H9 (cell line): ENCODE measurements around the gene HOXB6. TPM values are rescaled to one million over a fixed set of nuclear protein-coding genes. Genes with fewer than 3 reads are reported as not detected.
A peak's percentile ranks its signal among the peaks of the same experiment; 100 is the strongest.

Experiments
- DNase-seq: peaks from one replicate; pipeline ENCODE4 v3.0.0-alpha.2; 2017
- H2AFZ ChIP-seq: one replicate; pipeline ENCODE4 v1.6.1; 2013; ENCODE audit warnings: mild to moderate bottlenecking, low read length, control low read depth, moderate library complexity
- H2AK5ac ChIP-seq: 2 replicates; pipeline ENCODE4 v1.6.1; 2013; ENCODE audit warnings: low read length, control low read depth, mixed read lengths; ENCODE audit not compliant: insufficient read length
- H2BK120ac ChIP-seq: one replicate; pipeline ENCODE4 v1.6.1; 2013; ENCODE audit warnings: low read depth, mild to moderate bottlenecking, low read length, control low read depth, inconsistent platforms; ENCODE audit not compliant: poor library complexity, severe bottlenecking
- H2BK12ac ChIP-seq: 2 replicates; pipeline ENCODE4 v1.6.1; 2013; ENCODE audit warnings: low read length, control low read depth, mixed read lengths, low read depth; ENCODE audit not compliant: insufficient read length
- H2BK15ac ChIP-seq: 2 replicates; pipeline ENCODE4 v1.6.1; 2013; ENCODE audit warnings: low read depth, low read length, control low read depth
- H2BK20ac ChIP-seq: one replicate; pipeline ENCODE4 v1.6.1; 2013; ENCODE audit warnings: low read depth, mild to moderate bottlenecking, low read length, control low read depth, inconsistent platforms; ENCODE audit not compliant: poor library complexity, severe bottlenecking
- H2BK5ac ChIP-seq: 2 replicates; pipeline ENCODE4 v1.6.1; 2013; ENCODE audit warnings: low read length, control low read depth, mixed read lengths; ENCODE audit not compliant: insufficient read length
- H3K14ac ChIP-seq: 2 replicates; pipeline ENCODE4 v1.6.1; 2013; ENCODE audit warnings: low read length, control low read depth; ENCODE audit not compliant: insufficient read depth
- H3K18ac ChIP-seq: 2 replicates; pipeline ENCODE4 v1.6.1; 2013; ENCODE audit warnings: low read depth, mild to moderate bottlenecking, mixed read lengths, low read length, control low read depth; ENCODE audit not compliant: insufficient read length
- H3K23ac ChIP-seq: 2 replicates; pipeline ENCODE4 v1.6.1; 2013; ENCODE audit warnings: low read length, control low read depth, mixed read lengths, low read depth; ENCODE audit not compliant: insufficient read length
- H3K23me2 ChIP-seq: 2 replicates; pipeline ENCODE4 v1.6.1; 2013; ENCODE audit warnings: low read depth, mild to moderate bottlenecking, mixed read lengths, low read length, control low read depth; ENCODE audit not compliant: insufficient read length, poor library complexity, severe bottlenecking
- H3K27ac ChIP-seq: 2 replicates; pipeline ENCODE4 v1.5.1; 2013; ENCODE audit warnings: low read length, control low read depth, mixed read lengths, low read depth; ENCODE audit not compliant: insufficient read length
- H3K27me3 ChIP-seq: 2 replicates; pipeline ENCODE4 v1.6.1; 2013; ENCODE audit warnings: low read length, control low read depth, inconsistent platforms; ENCODE audit not compliant: insufficient read depth
- H3K4ac ChIP-seq: 2 replicates; pipeline ENCODE4 v1.6.1; 2013; ENCODE audit warnings: low read depth, mild to moderate bottlenecking, control low read depth, inconsistent platforms, low read length, moderate library complexity
- H3K4me1 ChIP-seq: 2 replicates; pipeline ENCODE4 v1.6.1; 2013; ENCODE audit warnings: low read length, control low read depth, inconsistent platforms; ENCODE audit not compliant: insufficient read depth
- H3K4me2 ChIP-seq: 2 replicates; pipeline ENCODE4 v1.6.1; 2013; ENCODE audit warnings: low read length, control low read depth, mixed read lengths; ENCODE audit not compliant: insufficient read length, insufficient read depth
- H3K56ac ChIP-seq: 2 replicates; pipeline ENCODE4 v1.6.1; 2013; ENCODE audit warnings: low read depth, mild to moderate bottlenecking, mixed read lengths, low read length, control low read depth; ENCODE audit not compliant: insufficient read length
- H3K79me1 ChIP-seq: 2 replicates; pipeline ENCODE4 v1.6.1; 2013; ENCODE audit warnings: low read depth, mild to moderate bottlenecking, moderate library complexity, low read length, control low read depth, inconsistent platforms; ENCODE audit not compliant: insufficient read depth, poor library complexity, severe bottlenecking
- H3K79me2 ChIP-seq: 2 replicates; pipeline ENCODE4 v1.6.1; 2013; ENCODE audit warnings: low read length, control low read depth, inconsistent platforms; ENCODE audit not compliant: insufficient read depth
- H3K9ac ChIP-seq: 2 replicates; pipeline ENCODE4 v1.6.1; 2013; ENCODE audit warnings: low read length, control low read depth, mixed read lengths; ENCODE audit not compliant: insufficient read length; ENCODE audit errors: extremely low read depth
- H3K9me3 ChIP-seq: one replicate; pipeline ENCODE4 v1.6.1; 2013; ENCODE audit warnings: low read depth, low read length, inconsistent platforms; ENCODE audit not compliant: control insufficient read depth
- H3T11ph ChIP-seq: one replicate; pipeline ENCODE4 v1.6.1; 2013; ENCODE audit warnings: mild to moderate bottlenecking, low read length, control low read depth, inconsistent platforms
- H4K20me1 ChIP-seq: one replicate; pipeline ENCODE4 v1.6.1; 2013; ENCODE audit not compliant: control insufficient read depth, insufficient read length, insufficient read depth
- H4K5ac ChIP-seq: 2 replicates; pipeline ENCODE4 v1.6.1; 2013; ENCODE audit warnings: low read depth, mild to moderate bottlenecking, mixed read lengths, low read length, control low read depth; ENCODE audit not compliant: insufficient read length
- H4K8ac ChIP-seq: replicated peaks from 2 replicates; pipeline ENCODE4 v1.6.1; 2013; ENCODE audit warnings: low read length, control low read depth, mixed read lengths, low read depth; ENCODE audit not compliant: insufficient read length
- H4K91ac ChIP-seq: 2 replicates; pipeline ENCODE4 v1.6.1; 2013; ENCODE audit warnings: low read depth, mild to moderate bottlenecking, moderate library complexity, mixed read lengths, low read length, control low read depth; ENCODE audit not compliant: insufficient read length
- H3K27ac Mint-ChIP-seq, 3 experiments: 2 replicates in 2 of 3; 3 replicates in 1 of 3; pipeline ENCODE4 v1.8.0; 2020 to 2021; ENCODE audit warnings: mixed read lengths in 3 of 3, mild to moderate bottlenecking in 1 of 3, moderate library complexity in 1 of 3
- H3K27me3 Mint-ChIP-seq: 2 replicates; pipeline ENCODE4 v1.8.0; 2021; ENCODE audit warnings: low read depth, mild to moderate bottlenecking, moderate library complexity, mixed read lengths
- H3K36me3 Mint-ChIP-seq, 3 experiments: 2 replicates in 2 of 3; 3 replicates in 1 of 3; pipeline ENCODE4 v1.8.0; 2020 to 2021; ENCODE audit warnings: low read depth in 3 of 3, mixed read lengths in 3 of 3; ENCODE audit not compliant: insufficient read depth in 1 of 3
- H3K4me1 Mint-ChIP-seq, 2 experiments: 2 replicates each; pipeline ENCODE4 v1.8.0; 2020; ENCODE audit warnings: mixed read lengths in 2 of 2
- H3K4me3 Mint-ChIP-seq, 2 experiments: 2 replicates in 1 of 2; 3 replicates in 1 of 2; pipeline ENCODE4 v1.8.0; 2020 to 2021; ENCODE audit warnings: mild to moderate bottlenecking in 2 of 2, mixed read lengths in 2 of 2, moderate library complexity in 1 of 2
- H3K9me3 Mint-ChIP-seq, 2 experiments: 2 replicates in 1 of 2; 3 replicates in 1 of 2; pipeline ENCODE4 v1.8.0; 2020; ENCODE audit warnings: mild to moderate bottlenecking in 2 of 2, mixed read lengths in 2 of 2, moderate library complexity in 1 of 2
- CTCF ChIP-seq: fragments of 200-600 bp; sonication (generic); conservative IDR thresholded peaks from 3 replicates; pipeline ENCODE4 v1.8.0; 2021; ENCODE audit warnings: antibody characterized with exemption, mild to moderate bottlenecking
- WGBS: extraction: QIAGEN DNeasy Blood & Tissue Kit; methylation state at CpG from one replicate; pipeline ENCODE4 v1.1.7; 2013; ENCODE audit warnings: missing lambda C conversion rate, low lambda C conversion rate, mixed read lengths; ENCODE audit not compliant: insufficient read length; ENCODE audit errors: extremely low coverage; 5-methylcytosine and 5-hydroxymethylcytosine counted together
- total RNA-seq: library from RNA; stranded (reverse); gene quantifications from 2 replicates; pipeline ENCODE4 v1.2.1, GENCODE V29; 2021

Gene HOXB6
- total RNA-seq, 1 experiment from 2014 or later, result not detected

GRCh38 chr17:48594538-48595277 lies 10.1 kb downstream of the HOXB6 start:
- H3K4me3 Mint-ChIP-seq, result no peak overlapping the region
- Histone ChIP-seq H3K9me3 (no peaks in the 10 kb centered on the region), H3K23ac (no peak overlapping the region), H2AFZ (no peak overlapping the region), H3K9ac (no peak overlapping the region), H2BK15ac (no peak overlapping the region), H2BK12ac (no peak overlapping the region), H3K27ac (no peak overlapping the region), H3K4ac (no peak overlapping the region), H3T11ph (no peak overlapping the region), H3K27me3 (peaks cover 99% of the 10 kb centered on the region), H3K4me2 (peak overlapping the region; percentile 33), H3K14ac (no peak overlapping the region), H3K18ac (no peak overlapping the region), H3K23me2 (no peaks in the 10 kb centered on the region), H2BK5ac (no peak overlapping the region), H3K56ac (no peak overlapping the region), H4K91ac (no peak overlapping the region), H3K79me1 (no peaks in the 10 kb centered on the region), H3K4me1 (no peaks in the 10 kb centered on the region), H4K8ac (no peak overlapping the region), H4K5ac (no peak overlapping the region), H4K20me1 (no peaks in the 10 kb centered on the region), H2BK120ac (no peak overlapping the region), H2AK5ac (no peak overlapping the region), H2BK20ac (no peak overlapping the region), H3K79me2 (no peaks in the 10 kb centered on the region)
- TF ChIP-seq CTCF, result no peak
- H3K9me3 Mint-ChIP-seq, result peaks cover 4 to 21% of the 10 kb centered on the region in 2 experiments; a peak in 2 of 5 replicates
- WGBS, result no CpG with 5 or more reads among the region's 25 CpGs
- H3K36me3 Mint-ChIP-seq, result no peaks in the 10 kb centered on the region
- H3K27ac Mint-ChIP-seq, result no peak overlapping the region
- peaks cover 100% of the 10 kb centered on the region for H3K27me3 Mint-ChIP-seq
- peaks cover 8 to 36% of the 10 kb centered on the region in 2 experiments for H3K4me1 Mint-ChIP-seq
- no peak for DNase-seq
